ENCODE results near the gene ZNF226. TPM values are rescaled to one million over a fixed set of nuclear protein-coding genes. Genes with fewer than 3 reads are reported as not detected.

The ZNF226 gene
- total and polyA plus RNA-seq, 9 of the 15 experiments (the other 6 are each of a cell fraction or from before 2014, with no cell fraction given), result 6.2 to 19.4 (median 9.3) TPM

- TF ChIP-seq MGA (IDR thresholded peaks at IDR 0.05) (peak; percentile 50; the same call in 1 of the 2 replicates), EGR1 (conservative IDR thresholded peaks at IDR 0.05) (peak; percentile 57), HMGN3 (IDR thresholded peaks at IDR 0.05; ENCODE audit: borderline replicate concordance, extremely low read depth, insufficient read length, low read depth, low read length) (no peak), STAG1 (CRISPR knock-in tag; IDR thresholded peaks at IDR 0.05; ENCODE audit: borderline replicate concordance) (no peak), ZFX (CRISPR knock-in tag; IDR thresholded peaks at IDR 0.05) (no peak), BRD9 (IDR thresholded peaks at IDR 0.05; ENCODE audit: low read depth, partially characterized antibody) (no peak), ZNF785 (CRISPR knock-in tag; IDR thresholded peaks at IDR 0.05) (no peak), ZNF121 (CRISPR knock-in tag; conservative IDR thresholded peaks at IDR 0.05) (peak; percentile 17; the same call in 1 of the 2 replicates), ATF1 (CRISPR knock-in tag; IDR thresholded peaks at IDR 0.05) (no peak), ATF1 (tag; IDR thresholded peaks at IDR 0.05) (0 out of 2 replicates have a peak, but pooled peaks have one; percentile 25), ZSCAN29 (IDR thresholded peaks at IDR 0.05) (no peak), NCOA1 (IDR thresholded peaks at IDR 0.05; ENCODE audit: low read depth) (no peak)
These were observed 23.5 kb upstream of the ZNF226 start, which contains the start of gene ZNF234 (continued) for GRCh38 chr19:44141191-44142058.
